ENCODE data around the gene FAM111A. TPM values are rescaled to one million over a fixed set of nuclear protein-coding genes. Genes with fewer than 3 reads are reported as not detected.
"Not testable (repeated sequence)": the region's sequence is repeated elsewhere in the genome, so short reads cannot be mapped to it uniquely, and the experiment has no call there.

The FAM111A gene
- total RNA-seq, result 10 to 100 TPM; 29.9 to 78.6 (median 53.8) TPM

DNA sequence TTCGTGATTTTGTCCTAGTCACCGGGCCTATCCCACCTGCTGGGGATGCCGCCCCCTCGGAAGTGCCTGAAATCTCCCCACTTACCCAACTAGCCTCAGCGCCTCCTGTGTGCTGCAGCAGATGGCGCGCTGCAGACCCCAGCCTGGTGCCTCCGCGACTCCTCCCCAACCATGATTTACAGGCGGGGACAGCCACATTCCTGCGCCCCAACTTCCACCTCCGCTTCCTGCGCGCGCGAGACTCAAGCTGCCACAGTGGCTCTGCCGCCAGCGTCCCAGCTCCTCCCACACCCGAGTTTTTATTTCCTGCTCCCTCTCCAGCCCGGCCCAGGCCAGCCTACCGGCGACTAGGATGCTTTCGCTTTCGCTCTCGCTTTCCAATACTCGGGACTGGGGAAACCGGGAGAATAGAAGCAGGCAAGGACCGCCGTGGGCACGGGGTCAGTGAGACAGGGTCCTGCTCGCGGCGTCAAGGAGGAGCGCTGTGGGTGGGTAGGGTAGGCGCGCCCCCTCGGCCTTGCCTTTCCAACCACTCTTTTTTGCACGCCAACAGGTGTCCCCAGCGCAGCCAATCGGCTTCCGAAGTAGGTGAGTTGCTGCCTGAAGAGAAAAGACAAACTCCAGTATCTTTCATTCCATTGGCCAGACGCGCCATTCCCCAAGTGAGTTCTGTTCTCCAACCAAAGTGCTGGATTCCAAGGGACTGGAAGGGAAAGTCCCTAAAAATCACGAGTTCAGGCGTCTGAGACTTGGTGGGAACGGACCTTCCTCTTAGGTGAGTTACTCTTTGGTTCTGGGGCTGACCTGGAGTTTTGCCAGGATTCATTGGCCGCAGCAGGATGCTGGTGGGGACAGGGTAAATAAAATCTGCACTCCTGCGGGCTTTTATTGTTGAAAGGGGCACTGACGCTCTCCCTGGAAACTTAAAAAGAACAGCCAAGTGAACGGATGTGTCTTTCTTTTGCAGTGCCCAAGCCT lies at the start of gene FAM111A:
Gene FAM111A, plus strand, starts transcription at position 327 of the 978 bp plus-strand sequence. CDS start 6,017 bp downstream, outside the sequence.
- TF ChIP-seq, protein P1, sequence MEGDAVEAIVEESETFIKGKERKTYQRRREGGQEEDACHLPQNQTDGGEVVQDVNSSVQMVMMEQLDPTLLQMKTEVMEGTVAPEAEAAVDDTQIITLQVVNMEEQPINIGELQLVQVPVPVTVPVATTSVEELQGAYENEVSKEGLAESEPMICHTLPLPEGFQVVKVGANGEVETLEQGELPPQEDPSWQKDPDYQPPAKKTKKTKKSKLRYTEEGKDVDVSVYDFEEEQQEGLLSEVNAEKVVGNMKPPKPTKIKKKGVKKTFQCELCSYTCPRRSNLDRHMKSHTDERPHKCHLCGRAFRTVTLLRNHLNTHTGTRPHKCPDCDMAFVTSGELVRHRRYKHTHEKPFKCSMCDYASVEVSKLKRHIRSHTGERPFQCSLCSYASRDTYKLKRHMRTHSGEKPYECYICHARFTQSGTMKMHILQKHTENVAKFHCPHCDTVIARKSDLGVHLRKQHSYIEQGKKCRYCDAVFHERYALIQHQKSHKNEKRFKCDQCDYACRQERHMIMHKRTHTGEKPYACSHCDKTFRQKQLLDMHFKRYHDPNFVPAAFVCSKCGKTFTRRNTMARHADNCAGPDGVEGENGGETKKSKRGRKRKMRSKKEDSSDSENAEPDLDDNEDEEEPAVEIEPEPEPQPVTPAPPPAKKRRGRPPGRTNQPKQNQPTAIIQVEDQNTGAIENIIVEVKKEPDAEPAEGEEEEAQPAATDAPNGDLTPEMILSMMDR (IDR thresholded peaks at IDR 0.05), result peak in 2 of 6 experiments; percentile 28 to 33
- TF ChIP-seq POLR2AphosphoS5 (IDR thresholded peaks at IDR 0.05), result peak; percentile 55 to 77
- peak in 3 of 4 donors; percentile 38 to 73 (median 42) for TF ChIP-seq POLR2A (IDR thresholded peaks at IDR 0.05)
- no peak for TF ChIP-seq EP300 (IDR thresholded peaks at IDR 0.05)
- peak; percentile 96 to 97 for ATAC-seq (ENCODE audit: low FRiP score in 2 of 2)
- 0% methylated on average over 34 to 50 of the region's 50 CpGs for WGBS, 2 donors
- Histone ChIP-seq H3K4me3 (peak within 1 kb of the TSS; percentile 59 to 94 (median 73)), H3K27me3 (no peaks in the 10 kb centered on the region), H3K9me3 (no peaks in the 10 kb centered on the region), H3K36me3 (peaks cover 0 to 12% (median 0%) of the 10 kb centered on the region in 4 donors), H3K27ac (peak within 1 kb of the TSS; percentile 94 to 97 (median 97)), H3K4me1 (peaks cover 19 to 40% (median 28%) of the 10 kb centered on the region in 4 donors)
- DNase-seq, result peak; percentile 91 to 96

GRCh38 chr11:59093576-59093975 lies 49.1 kb upstream of the FAM111A start:
- H3K4me3 ChIP-seq; H3K4me1 ChIP-seq; H3K27ac ChIP-seq; DNase-seq; H3K27me3 ChIP-seq; H3K36me3 ChIP-seq; H3K9me3 ChIP-seq; ATAC-seq (ENCODE audit: low FRiP score in 2 of 2): not testable (repeated sequence)

DNA sequence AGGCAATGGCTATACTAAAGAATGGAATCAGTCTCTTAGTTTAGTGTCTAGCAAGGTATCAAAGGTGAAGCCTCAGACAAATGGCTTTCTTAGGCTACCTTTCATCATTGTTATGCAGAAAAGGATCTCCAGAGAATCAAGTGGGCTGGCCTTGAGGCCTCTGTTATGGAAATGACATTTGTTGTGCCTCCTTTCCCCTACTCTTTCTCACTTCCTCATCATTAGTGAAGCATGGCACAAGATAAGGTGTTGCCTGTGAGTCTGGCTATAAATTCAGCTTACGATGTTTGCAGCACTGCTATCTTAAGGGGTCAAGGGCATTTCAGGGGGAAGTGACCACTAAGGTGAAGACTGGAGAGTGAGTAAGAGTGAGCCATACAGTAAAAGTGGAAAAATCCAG lies 47.4 kb upstream of the FAM111A start:
- H3K27me3 ChIP-seq; H3K36me3 ChIP-seq; H3K9me3 ChIP-seq; H3K4me3 ChIP-seq; DNase-seq; H3K4me1 ChIP-seq; ATAC-seq (ENCODE audit: low FRiP score in 2 of 2); H3K27ac ChIP-seq: not testable (repeated sequence)
- 77 to 79% methylated on average over 1 of the region's 1 CpG for WGBS, 2 donors

- H3K27me3 ChIP-seq; H3K27ac ChIP-seq; DNase-seq; H3K9me3 ChIP-seq; H3K4me1 ChIP-seq; H3K4me3 ChIP-seq; ATAC-seq (ENCODE audit: low FRiP score in 2 of 2); H3K36me3 ChIP-seq: not testable (repeated sequence)
- WGBS, 2 donors, result 63 to 64% methylated on average over 5 of the region's 5 CpGs
These were observed 46.6 kb upstream of the FAM111A start for GRCh38 chr11:59095972-59096575.

DNA sequence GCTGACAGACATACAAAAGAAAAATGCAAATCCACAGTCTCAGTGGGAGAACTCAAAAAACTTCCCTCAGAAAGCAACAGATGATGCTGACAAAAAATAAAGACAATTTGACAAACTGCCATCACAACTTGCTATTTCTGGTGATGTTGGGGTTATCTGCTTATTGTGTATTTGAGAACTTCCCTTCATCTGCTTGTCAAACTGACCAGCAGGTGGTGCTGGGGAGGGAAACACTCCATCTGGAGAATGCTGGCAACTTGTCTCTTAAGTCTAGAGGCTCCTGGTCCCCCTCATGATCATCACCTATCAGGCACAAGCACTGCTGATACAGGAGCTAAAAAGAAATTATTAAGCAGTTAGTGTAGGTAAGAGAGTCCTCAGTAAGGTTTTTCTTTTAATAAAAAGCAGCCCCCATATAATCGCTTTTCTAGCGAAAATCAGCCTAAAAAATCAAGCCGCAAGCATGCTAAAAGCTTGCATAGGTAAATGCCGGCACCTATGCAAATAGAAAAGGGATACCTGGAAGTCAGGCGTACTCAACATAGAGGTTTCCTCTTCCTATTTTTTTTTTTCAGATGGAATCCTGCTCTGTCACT lies 45.4 kb upstream of the FAM111A start:
- Histone ChIP-seq H3K27ac (no peak overlapping the region), H3K4me3 (no peak overlapping the region), H3K9me3 (no peaks in the 10 kb centered on the region), H3K27me3 (no peaks in the 10 kb centered on the region), H3K36me3 (no peaks in the 10 kb centered on the region), H3K4me1 (peaks cover 0 to 8% (median 4%) of the 10 kb centered on the region in 4 donors)
- no peak for TF ChIP-seq POLR2AphosphoS5 (IDR thresholded peaks at IDR 0.05)
- TF ChIP-seq, protein P1 (IDR thresholded peaks at IDR 0.05), result peak; percentile 28 to 61 (median 47)
- DNase-seq, result peak in 1 of 2 donors; percentile 44
- 90 to 92% methylated on average over 5 of the region's 5 CpGs for WGBS, 2 donors
- ATAC-seq (ENCODE audit: low FRiP score in 2 of 2), result peak in 1 of 2 donors; percentile 80

DNA sequence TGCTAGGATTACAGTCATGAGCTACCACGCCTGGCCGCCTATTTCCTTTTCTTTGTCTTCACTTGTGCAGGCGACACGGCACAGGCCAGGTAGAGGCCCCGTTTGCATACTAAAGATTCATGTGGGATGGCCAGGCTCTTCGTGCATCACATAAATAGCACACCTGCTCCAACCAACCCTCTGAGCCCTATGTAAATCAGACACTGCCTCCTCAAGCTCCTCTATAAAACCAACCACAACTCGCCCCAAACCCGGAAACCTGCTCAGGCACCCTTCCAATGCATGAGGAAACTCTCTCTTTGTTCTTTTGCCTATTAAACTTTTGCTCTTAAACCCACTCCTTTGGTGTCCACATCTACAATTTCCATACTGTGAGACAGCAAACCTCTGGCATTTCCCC lies 44.7 kb upstream of the FAM111A start:
- not testable (repeated sequence) for DNase-seq; H3K27ac ChIP-seq; ATAC-seq (ENCODE audit: low FRiP score in 2 of 2); H3K4me3 ChIP-seq; H3K9me3 ChIP-seq; H3K36me3 ChIP-seq; H3K27me3 ChIP-seq
- 83 to 86% methylated on average over 8 of the region's 8 CpGs for WGBS, 2 donors
- peaks cover 0 to 12% (median 4%) of the 10 kb centered on the region in 4 donors for H3K4me1 ChIP-seq

All from upper lobe of left lung (tissue), 6 donors.